K562 (cell line): ENCODE results near the gene FKBP1B. TPM values are rescaled to one million over a fixed set of nuclear protein-coding genes. Genes with fewer than 3 reads are reported as not detected.

Source experiments
- CAMTA2 ChIP-seq: fragments of 250-450 bp; sonication (Bioruptor Pico); conservative IDR thresholded peaks from 2 replicates; pipeline ENCODE4 v1.5.1; 2022
- ELF4 ChIP-seq: fragments of 450-650 bp; formaldehyde crosslinking; IDR thresholded peaks from 2 replicates; pipeline ENCODE4 v1.4.0; 2022; ENCODE audit warnings: missing genetic modification characterization
- ETV6 ChIP-seq, 3 experiments: fragments of 150-350 bp in 1 of 3; sonication (generic) in 1 of 3; formaldehyde crosslinking in 1 of 3; IDR thresholded peaks; 2 replicates each; pipeline versions ENCODE4 v1.6.1 to v1.8.0; 2014 to 2022; ENCODE audit warnings: borderline replicate concordance in 2 of 3, low read depth in 2 of 3, antibody characterized with exemption in 1 of 3, low read length in 1 of 3, mild to moderate bottlenecking in 1 of 3, missing genetic modification reagents in 1 of 3
- EZH2 ChIP-seq: IDR thresholded peaks from 2 replicates; pipeline ENCODE4 v1.6.1; 2012; ENCODE audit warnings: low read depth, mild to moderate bottlenecking, inconsistent platforms, low read length, borderline replicate concordance
- HEY1 ChIP-seq: fragments of 250-450 bp; sonication (Bioruptor Pico); IDR thresholded peaks from 2 replicates; pipeline ENCODE4 v1.5.0; 2020; ENCODE audit warnings: mild to moderate bottlenecking, moderate library complexity, borderline replicate concordance
- HIVEP1 ChIP-seq: fragments of 250-450 bp; sonication (Bioruptor Pico); IDR thresholded peaks from 2 replicates; pipeline ENCODE4 v1.4.0; 2020; ENCODE audit warnings: mild to moderate bottlenecking
- ID3 ChIP-seq, 2 experiments: fragments of 250-450 bp in 1 of 2; fragments of 450-650 bp in 1 of 2; sonication (Bioruptor Pico) in 1 of 2; IDR thresholded peaks; 2 replicates each; pipeline versions ENCODE4 v1.6.1 to v1.8.0; 2016 to 2021; ENCODE audit warnings: mild to moderate bottlenecking in 2 of 2, moderate library complexity in 2 of 2, missing compliant biosample characterization in 1 of 2, missing genetic modification characterization in 1 of 2
- MAFK ChIP-seq: IDR thresholded peaks from 2 replicates; pipeline ENCODE4 v1.6.1; 2011; ENCODE audit warnings: low read length, improper control_type of control experiment
- USF2 ChIP-seq: sonication (generic); formaldehyde crosslinking; IDR thresholded peaks from 2 replicates; pipeline ENCODE4 v1.5.0; 2020; ENCODE audit warnings: missing genetic modification reagents
- ZNF165 ChIP-seq: fragments of 250-450 bp; sonication (Bioruptor Pico); IDR thresholded peaks from 2 replicates; pipeline ENCODE4 v1.4.0; 2020; ENCODE audit warnings: borderline replicate concordance
- ZNF232 ChIP-seq: sonication (generic); formaldehyde crosslinking; IDR thresholded peaks from 2 replicates; pipeline ENCODE4 v1.8.0; 2022; ENCODE audit warnings: mild to moderate bottlenecking, missing genetic modification reagents
- ZNF274 ChIP-seq: IDR thresholded peaks from 2 replicates; pipeline ENCODE4 v1.6.1; 2011; ENCODE audit warnings: low read depth, mild to moderate bottlenecking, low read length, moderate library complexity, borderline replicate concordance
- ZNF384 ChIP-seq: IDR thresholded peaks from 2 replicates; pipeline ENCODE4 v1.6.1; 2012; ENCODE audit warnings: low read depth, low read length, improper control_type of control experiment
- ZNF395 ChIP-seq: fragments of 200-800 bp; sonication (Bioruptor generic); IDR thresholded peaks from 2 replicates; pipeline ENCODE4 v1.6.1; 2017; ENCODE audit warnings: missing genetic modification characterization, missing compliant biosample characterization
- ZNF75A ChIP-seq: fragments of 450-650 bp; formaldehyde crosslinking; IDR thresholded peaks from 2 replicates; pipeline ENCODE4 v1.4.0; 2020; ENCODE audit warnings: mild to moderate bottlenecking
- ZNF778 ChIP-seq: fragments of 450-650 bp; formaldehyde crosslinking; IDR thresholded peaks from 2 replicates; pipeline ENCODE4 v1.4.0; 2020; ENCODE audit warnings: mild to moderate bottlenecking, moderate library complexity
- polyA plus RNA-seq, 8 experiments: library from polyadenylated mRNA; depleted of rRNA in 4 of 8; stranded (reverse) in 5 of 8; unstranded in 3 of 8; fragments of >200 nt; fragmentation: Nextera tagmentation in 2 of 8; fragmentation: Illumina TruSeq in 1 of 8; extraction: Ambion mirVana in 2 of 8; extraction: Trizol in 1 of 8; gene quantifications; 2 replicates each; pipeline versions ENCODE4 v1.2.1 to v1.2.3, GENCODE V29; 2011 to 2014; ENCODE audit warnings: inconsistent platforms in 1 of 8, missing spikeins in 1 of 8
- total RNA-seq, 7 experiments: library from RNA; depleted of rRNA in 6 of 7; stranded (reverse); fragments of >200 nt in 6 of 7; fragmentation: Illumina TruSeq in 2 of 7; extraction: Trizol in 2 of 7; gene quantifications; 2 replicates each; pipeline versions ENCODE4 v1.2.1 to v1.2.3, GENCODE V29; 2011 to 2021; ENCODE audit warnings: low replicate concordance in 1 of 7
- TF ChIP-seq, protein P1 (sequence below): fragments of 250-450 bp; sonication (Bioruptor Pico); IDR thresholded peaks from 2 replicates; pipeline ENCODE4 v1.8.0; 2021; ENCODE audit warnings: mild to moderate bottlenecking, moderate library complexity
- TF ChIP-seq, protein P2 (sequence below): fragments of 250-450 bp; sonication (Bioruptor Pico); IDR thresholded peaks from 2 replicates; pipeline ENCODE4 v1.8.0; 2022; ENCODE audit warnings: inconsistent platforms, mild to moderate bottlenecking, moderate library complexity, borderline replicate concordance
- TF ChIP-seq, protein P3 (sequence below): fragments of 450-650 bp; IDR thresholded peaks from 2 replicates; pipeline ENCODE4 v1.6.1; 2014; ENCODE audit warnings: low read depth, mild to moderate bottlenecking, moderate library complexity, borderline replicate concordance

Gene FKBP1B
- total and polyA plus RNA-seq, 9 of the 15 experiments (the other 6 are each of a cell fraction or from before 2014, with no cell fraction given), result 0.58 to 9.4 (median 1.6) TPM

DNA sequence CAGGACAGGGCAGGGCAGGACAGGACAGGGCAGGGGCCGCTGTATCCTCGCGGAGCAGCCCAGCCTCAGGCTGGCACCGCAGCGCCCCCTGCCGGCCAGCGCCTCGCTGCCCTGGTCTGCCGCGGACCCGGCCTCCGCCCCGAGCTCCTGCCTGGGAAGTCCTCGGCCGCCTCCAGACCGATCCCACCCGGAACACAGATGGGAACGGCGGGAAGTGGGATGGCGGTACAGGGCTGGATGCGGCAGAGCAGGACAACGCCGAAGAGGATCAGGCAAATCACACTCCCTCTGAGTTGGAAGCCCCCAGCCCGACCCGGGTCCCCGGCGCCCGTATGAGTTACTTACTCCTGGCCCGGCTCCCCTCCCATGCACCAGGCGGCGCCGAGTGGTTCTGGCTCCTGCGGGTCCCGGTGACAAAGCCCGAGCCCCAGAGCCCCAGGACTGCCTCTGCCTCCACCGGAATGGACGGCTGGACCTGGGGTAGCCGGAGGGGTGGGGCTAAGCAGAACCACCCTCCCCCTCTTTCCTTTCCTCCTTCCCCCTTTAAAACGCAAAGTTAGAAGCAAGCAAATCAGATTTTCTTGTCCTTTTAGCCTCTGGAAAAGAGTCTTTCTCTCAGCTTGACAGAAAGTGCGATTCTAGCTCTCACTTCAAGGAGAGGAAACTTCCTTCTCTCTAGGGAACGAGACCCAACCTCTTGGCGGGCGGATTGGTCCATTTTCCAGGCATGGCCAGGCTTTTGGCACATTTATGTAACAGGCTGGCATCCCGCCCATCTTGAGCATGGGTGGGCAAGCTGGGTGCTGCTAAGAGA lies 35.1 kb downstream of the FKBP1B start, which contains the start of gene TP53I3 (continued):
- TF ChIP-seq, protein P1, sequence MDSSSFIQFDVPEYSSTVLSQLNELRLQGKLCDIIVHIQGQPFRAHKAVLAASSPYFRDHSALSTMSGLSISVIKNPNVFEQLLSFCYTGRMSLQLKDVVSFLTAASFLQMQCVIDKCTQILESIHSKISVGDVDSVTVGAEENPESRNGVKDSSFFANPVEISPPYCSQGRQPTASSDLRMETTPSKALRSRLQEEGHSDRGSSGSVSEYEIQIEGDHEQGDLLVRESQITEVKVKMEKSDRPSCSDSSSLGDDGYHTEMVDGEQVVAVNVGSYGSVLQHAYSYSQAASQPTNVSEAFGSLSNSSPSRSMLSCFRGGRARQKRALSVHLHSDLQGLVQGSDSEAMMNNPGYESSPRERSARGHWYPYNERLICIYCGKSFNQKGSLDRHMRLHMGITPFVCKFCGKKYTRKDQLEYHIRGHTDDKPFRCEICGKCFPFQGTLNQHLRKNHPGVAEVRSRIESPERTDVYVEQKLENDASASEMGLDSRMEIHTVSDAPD (CRISPR knock-in tag), result no peak
- no peak for TF ChIP-seq ZNF75A
- TF ChIP-seq, protein P2, sequence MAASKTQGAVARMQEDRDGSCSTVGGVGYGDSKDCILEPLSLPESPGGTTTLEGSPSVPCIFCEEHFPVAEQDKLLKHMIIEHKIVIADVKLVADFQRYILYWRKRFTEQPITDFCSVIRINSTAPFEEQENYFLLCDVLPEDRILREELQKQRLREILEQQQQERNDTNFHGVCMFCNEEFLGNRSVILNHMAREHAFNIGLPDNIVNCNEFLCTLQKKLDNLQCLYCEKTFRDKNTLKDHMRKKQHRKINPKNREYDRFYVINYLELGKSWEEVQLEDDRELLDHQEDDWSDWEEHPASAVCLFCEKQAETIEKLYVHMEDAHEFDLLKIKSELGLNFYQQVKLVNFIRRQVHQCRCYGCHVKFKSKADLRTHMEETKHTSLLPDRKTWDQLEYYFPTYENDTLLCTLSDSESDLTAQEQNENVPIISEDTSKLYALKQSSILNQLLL, result no peak
- TF ChIP-seq ZNF232 (CRISPR knock-in tag), result no peak
- no peak for TF ChIP-seq USF2 (CRISPR knock-in tag)
- no peak for TF ChIP-seq ETV6 (IDR thresholded peaks at IDR 0.05; ENCODE audit: borderline replicate concordance in 1 of 2, low read depth in 2 of 2, low read length in 1 of 2)
- no peak for TF ChIP-seq ETV6 (CRISPR knock-in tag; IDR thresholded peaks at IDR 0.05; ENCODE audit: borderline replicate concordance)
- TF ChIP-seq ZNF165 (CRISPR knock-in tag), result no peak
- TF ChIP-seq ELF4 (CRISPR knock-in tag), result no peak
- no peak for TF ChIP-seq ZNF384
- TF ChIP-seq CAMTA2 (CRISPR knock-in tag), result no peak
- no peak for TF ChIP-seq ZNF778 (CRISPR knock-in tag)
- no peak for TF ChIP-seq MAFK
- TF ChIP-seq EZH2, result no peak
- no peak for TF ChIP-seq ID3 (CRISPR knock-in tag; IDR thresholded peaks at IDR 0.05)
- TF ChIP-seq ID3 (tag; IDR thresholded peaks at IDR 0.05), result peak; percentile 49; the same call in 1 of the 2 replicates
- TF ChIP-seq ZNF274, result no peak
- TF ChIP-seq HEY1 (CRISPR knock-in tag), result no peak
- TF ChIP-seq, protein P3, sequence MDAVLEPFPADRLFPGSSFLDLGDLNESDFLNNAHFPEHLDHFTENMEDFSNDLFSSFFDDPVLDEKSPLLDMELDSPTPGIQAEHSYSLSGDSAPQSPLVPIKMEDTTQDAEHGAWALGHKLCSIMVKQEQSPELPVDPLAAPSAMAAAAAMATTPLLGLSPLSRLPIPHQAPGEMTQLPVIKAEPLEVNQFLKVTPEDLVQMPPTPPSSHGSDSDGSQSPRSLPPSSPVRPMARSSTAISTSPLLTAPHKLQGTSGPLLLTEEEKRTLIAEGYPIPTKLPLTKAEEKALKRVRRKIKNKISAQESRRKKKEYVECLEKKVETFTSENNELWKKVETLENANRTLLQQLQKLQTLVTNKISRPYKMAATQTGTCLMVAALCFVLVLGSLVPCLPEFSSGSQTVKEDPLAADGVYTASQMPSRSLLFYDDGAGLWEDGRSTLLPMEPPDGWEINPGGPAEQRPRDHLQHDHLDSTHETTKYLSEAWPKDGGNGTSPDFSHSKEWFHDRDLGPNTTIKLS, result peak; percentile 65; the same call in 1 of the 2 replicates
- no peak for TF ChIP-seq ZNF395
- TF ChIP-seq HIVEP1 (CRISPR knock-in tag), result no peak
